Activated CD8-positive, alpha-beta memory T cell treated with anti-CD3 and anti-CD28 coated beads, Interleukin-2, amount 50 U/mL, for 1 hour (primary cell): ENCODE measurements around the gene PRTFDC1.
"Not testable (repeated sequence)": the region's sequence is repeated elsewhere in the genome, so short reads cannot be mapped to it uniquely, and the experiment has no call there.

ENCODE experiments used
- DNase-seq: peaks from one replicate; pipeline ENCODE4 v3.0.0-alpha.2; 2020; ENCODE audit errors: extremely low read depth

The PRTFDC1 gene, protein sequence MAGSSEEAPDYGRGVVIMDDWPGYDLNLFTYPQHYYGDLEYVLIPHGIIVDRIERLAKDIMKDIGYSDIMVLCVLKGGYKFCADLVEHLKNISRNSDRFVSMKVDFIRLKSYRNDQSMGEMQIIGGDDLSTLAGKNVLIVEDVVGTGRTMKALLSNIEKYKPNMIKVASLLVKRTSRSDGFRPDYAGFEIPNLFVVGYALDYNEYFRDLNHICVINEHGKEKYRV

DNA sequence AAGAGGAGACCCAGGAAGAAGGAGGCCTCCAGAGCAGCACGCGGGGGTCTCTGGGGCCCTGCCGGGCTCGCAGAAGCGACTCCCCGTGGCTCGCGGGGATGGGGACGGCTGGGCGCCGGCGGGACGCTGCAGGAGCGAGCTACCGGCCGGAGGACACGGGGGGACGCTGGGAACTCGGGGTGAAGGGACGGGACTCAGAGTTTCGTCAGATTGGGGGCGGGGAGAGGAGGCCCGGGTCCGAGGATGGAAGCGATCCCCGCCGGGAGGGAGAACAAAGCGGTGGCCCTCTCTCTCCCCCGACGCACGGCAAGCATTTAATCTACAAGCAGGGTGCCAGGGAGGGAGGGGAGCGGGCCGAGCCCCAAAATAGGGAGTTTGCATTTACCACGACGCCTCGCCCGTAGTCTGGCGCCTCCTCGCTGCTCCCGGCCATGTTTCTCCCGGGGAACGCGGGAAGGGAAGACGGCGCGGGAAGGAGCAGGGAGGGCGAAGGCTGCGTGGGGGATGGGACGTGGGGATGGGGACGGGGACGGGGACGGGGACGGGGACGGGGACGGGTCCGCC, at the start of gene PRTFDC1:
Gene PRTFDC1 (minus strand): TSS at position 464 of the 564 bp plus-strand sequence. CDS start 31 bp downstream, at position 433.
- no peak for DNase-seq

DNA sequence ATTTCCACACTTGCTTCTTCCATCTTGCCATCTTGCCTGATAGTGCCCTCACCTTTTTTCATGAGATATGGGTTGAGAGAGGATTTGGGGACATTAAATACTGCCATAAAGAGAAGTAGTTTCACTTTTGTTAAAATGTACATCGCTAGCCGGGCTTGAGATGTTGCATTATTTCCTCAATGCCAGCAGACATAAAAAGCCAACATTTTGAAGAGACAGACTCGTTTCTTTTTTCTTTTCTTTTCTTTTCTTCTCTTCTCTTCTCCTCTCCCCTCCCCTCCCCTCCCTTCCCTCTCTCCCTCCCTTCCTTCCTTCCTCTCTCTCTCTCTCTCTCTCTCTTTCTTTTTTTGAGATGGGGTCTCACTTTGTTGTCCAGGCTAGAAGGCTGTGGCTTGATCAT, 45.6 kb upstream of the PRTFDC1 start:
- no peak for DNase-seq

DNA sequence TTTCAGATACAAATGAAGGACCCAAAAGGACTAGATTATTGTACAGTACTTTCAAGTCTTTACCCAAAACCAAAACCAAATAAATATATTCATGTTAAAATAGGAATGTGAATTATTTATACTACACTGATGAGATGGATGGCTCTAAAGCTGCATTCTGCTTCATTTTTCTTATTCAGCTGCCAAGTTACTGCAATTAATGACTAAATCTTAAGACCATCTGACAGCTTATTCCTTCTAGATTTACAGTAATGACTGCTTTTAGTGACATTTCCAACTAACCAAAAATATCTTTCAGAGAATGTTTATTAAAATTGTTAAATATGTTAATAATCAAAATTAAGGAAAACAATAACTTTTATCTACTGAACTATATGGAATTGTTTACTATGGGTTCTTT, 42.7 kb upstream of the PRTFDC1 start:
- no peak for DNase-seq

DNA sequence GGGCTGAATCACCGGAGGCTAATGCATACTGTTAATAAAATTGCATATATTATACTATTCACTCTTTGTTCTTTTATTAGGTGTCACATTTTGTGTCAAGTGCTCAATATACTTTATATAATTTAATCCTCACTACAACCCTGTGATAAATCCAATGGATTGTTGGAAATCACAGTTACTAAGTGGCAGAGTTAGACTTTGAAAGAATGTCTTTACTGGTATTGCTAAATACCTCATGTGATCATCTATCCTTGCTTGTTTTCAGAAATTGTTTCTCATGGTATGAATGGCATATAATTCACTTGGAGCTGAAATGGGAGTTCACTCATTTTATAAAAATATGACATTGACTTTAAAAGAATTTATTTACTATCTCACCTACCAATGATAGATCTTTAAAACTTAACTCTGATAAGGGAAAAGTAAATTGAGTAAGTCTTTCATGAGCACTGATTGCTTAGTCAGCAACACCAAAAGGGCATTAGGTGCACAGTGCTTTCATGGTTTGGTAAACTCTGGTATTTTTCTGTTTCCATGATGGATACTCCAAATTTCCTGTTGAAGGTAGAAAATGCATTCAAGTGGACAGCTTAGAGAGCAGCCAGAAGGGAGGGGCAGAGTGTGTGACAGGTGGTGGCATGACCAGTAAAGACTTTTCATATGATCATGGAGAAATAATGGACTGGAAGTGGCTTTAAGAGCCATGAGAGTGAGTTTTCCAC, 41.0 kb upstream of the PRTFDC1 start:
- no peak for DNase-seq

DNA sequence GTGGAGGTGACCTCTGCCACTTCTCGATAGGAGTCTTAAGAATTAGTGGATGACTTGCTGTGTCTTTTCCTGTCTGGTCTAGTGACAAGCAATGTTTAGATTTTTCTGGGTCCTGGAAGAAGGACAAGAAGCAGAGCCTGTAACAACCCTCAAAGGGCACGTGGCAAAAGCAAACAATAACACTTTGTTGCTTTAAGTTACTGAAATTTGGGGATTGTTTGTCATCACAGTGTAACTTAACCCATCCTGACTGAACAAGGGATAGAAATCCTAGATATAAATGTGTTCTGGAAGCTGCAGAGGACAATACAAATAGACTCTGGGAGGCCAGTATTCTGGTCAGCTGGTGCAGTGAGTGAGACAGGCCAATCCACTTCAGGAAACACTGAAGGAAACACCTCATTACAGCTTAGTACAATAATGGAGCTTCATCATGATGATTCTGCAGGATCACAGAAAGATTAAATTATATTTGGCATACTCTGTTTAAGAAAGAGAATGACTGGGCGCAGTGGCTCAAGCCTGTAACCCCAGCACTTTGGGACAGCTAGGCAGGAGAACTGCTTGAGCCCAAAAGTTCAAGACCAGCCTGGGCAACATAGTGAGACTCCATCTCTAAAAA, 40.2 kb upstream of the PRTFDC1 start:
- DNase-seq: no peak

DNA sequence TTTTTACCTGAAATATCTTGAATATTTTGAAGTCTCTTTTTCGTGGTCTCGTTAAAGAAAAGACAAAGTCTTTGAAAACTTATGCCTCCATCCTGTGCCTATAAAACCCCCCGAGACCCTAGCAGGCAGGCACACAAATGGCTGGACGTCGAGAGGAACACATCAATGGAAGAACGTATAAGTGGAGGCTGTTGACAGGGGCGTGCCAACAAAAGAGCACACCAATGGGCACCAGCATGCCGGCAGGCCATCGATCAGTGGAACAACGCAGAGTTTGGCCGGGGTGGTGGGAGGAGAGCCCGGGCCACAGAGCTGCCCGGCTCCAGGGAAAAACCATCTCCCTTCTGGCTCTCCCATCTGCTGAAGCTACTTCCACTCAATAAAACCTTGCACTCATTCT, 38.9 kb upstream of the PRTFDC1 start:
- DNase-seq: no peak

DNA sequence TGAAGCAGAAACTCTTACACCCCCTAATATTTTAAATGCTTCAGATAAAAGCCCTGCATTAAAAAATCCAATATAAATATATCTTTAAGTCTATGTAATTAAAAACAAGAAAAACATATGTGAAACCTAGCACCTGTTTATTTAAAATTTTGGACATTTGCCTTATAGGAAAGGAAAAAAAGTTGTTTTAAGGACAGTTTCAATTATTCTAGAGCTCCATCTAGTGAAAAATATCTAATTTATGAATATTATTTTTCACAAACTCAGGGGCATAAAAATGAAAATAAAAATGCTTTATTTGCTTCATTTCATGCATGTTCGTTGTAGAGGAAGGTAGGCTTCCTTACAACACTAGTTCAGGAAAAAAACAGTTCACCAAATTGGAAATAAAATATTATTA, 37.5 kb upstream of the PRTFDC1 start:
- DNase-seq: no peak

DNA sequence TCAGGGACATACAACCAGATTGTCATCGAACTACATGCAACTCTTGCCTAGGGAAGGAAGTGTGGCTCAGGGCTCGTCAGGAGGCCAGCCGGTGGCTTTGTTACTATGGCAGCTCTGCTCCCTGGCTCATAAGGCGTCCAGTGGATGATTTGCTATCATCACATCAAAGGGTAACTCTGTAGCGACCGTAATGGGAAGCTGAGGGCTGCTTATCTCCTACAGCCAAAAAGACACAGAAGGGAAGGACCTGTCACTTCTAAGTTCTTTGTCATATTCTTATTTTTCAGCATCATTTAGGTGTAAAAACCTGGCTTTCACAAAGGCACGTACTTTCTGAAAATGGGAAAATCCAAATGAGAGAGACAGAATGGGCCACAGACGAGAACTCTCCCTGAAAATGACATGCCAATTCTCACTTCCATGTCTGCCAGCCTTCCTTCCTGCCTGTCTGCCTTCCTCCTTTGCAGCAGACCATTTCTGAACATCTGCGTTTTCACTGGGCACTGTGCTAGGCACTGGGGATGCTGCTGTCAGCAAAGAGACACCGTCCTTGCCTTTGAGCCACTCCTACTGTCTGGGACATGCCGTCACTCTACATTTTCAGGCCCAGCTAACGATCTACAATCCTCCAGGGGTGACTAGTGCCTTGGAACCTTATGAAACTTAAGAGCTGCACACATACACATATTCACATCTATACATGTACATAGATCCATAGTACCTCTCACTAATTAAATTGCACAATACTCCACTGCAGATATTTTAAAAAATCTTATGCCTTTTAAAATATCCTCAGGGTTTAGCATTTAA, 36.6 kb upstream of the PRTFDC1 start:
- no peak for DNase-seq

DNA sequence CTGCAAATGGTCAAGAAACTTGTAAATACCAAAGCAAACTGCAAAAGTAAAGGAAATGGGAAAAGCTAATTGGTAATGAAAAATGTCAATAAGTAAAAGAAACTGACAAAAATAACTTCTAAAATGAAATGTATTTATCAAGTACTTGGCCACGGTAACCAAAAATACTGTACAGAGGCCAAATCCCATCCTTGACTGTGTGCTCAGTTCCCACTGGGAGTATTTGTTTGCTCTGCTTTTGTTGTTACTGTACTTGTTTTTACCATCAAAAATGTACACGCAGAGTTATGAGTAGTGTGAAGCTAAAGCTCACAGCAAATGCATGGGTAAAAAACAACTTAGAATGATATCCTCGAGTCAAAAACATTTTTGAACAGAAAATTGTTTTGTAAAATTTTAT, 32.5 kb upstream of the PRTFDC1 start:
- DNase-seq: no peak

DNA sequence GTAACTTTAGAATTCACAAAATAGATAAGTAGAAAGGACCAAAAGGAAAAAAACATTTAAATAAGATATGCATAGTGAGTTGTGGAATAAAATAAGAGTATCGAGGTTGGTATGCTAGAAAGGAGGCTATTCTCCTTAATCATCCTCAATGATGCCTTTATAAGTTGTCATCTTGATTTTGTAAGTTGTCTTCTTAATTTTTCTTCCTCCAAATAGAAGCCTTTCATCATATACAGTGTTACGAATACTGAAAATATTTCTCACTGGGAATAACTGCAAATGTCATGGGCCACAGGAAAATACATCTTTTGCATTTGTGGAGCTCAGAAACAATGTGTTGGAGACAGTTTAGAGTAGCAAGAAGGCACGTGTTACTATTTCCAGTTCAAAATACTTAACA, 31.5 kb upstream of the PRTFDC1 start:
- no peak for DNase-seq

DNA sequence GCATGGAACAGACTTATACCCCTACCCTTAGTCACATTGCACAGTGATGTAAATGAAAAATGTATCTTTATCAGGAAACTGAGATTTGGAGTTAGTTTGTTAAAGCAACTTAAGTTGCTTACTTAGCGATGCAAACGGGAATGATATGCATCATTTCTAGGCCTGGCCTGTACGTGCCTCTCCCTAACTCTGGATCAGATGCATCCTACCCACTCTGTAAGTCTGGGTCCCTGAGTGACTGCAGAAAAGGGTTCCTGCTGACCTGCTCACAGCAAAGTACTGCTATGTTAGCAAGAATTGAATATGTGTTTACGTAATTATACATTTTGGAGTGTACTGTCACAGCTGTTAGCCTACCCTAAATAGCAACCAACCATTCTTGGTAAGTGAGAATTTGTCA, 30.7 kb upstream of the PRTFDC1 start:
- DNase-seq: no peak

DNA sequence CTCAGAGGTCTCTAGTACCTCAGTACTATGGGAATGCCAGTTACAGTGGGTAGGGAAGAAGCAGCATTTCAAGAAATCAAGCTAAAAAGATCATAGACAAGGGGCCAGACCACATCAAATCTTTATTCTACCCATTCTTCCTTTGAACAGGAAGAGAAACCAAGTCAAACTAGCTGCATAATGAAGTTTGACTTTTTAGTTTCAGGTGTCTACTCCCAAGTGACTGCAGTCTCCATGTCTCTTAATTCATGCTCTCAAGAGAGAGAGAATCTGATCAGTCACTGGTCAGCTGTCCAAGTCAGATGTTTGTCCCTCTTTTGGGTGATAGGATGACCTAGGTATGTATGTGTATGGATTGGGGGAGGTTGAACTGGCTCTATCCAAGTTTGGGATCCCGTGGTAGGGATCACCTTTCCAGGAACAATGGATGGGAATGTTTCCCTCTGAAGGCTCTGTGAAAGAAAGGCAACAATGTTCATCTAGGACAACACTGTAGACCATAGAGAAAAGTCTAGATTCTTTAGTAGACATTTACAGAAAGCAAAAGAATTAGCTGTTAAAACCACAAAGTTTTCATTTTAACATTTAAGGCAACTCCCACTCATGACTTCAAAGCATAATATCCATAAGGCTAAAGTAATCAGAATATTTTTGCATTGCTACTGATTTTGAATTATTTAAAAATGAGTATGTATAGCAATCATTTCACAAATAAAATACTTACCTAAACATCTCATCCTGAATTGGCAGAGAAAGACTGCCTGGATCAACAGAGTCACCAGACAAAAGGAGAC, 30.1 kb upstream of the PRTFDC1 start:
- DNase-seq: no peak

DNA sequence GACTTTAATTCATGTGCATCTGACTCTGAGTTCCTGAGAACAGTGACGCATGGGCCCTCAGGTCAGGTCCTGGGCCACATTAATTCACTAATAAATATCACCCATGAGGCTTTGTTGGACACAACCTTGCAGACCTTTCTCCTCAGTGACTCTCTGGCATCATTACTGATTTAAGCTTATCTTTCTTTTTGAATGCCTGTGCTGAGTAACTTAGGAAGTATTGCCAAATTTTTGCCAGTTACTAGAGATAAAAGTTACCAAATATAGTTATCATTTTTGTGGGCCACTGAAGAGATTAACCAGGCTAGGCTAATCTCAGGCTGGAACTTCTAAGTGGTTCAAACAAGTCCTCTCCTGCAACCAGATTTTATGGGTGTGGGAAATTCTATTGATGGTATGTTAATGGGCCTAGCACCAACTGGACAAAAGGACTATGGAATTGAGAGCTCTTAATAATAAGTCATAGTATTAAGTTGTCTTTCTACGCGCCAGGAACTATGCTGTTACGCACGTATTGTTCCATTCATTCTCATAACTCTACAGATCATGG, 28.8 kb upstream of the PRTFDC1 start:
- DNase-seq: no peak

DNA sequence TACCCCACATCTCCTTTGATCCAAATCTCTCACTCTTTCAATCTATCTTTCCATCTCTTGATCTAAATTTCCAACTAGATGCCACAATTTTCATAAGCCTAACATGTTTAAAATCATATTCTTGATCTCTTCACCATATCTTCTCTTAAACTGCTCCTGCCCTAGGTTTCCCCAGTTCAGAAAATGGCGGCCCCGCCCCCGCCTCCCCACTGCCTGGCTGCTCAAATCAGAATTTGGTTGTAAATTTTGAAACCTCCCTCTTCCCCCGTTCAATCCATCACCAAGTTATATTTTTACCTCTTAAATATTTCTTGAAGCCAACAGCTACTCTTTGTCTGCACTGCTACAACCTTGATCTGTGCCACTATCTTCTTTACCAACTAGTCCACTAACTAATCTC, 27.3 kb upstream of the PRTFDC1 start:
- DNase-seq: no peak

DNA sequence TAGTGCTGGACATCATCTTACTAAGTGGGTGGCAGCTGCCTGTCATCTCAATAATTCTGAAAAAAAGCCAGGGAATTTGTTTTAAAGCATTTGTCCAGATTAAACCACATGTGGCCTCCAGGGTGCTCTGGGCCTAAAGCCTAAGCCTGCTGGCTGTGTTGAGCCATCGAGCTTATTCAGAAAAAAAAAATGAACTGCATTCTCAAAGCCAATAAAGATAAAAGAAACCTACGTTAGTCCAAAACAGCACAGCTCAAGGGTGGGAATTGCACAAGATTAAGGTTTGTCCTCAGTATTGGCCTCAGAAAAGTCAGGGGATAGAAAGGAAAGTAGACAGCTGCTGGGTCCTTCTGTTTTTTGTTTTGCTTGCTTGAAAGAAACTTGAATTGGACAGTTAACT, 22.6 kb upstream of the PRTFDC1 start:
- DNase-seq: no peak

DNA sequence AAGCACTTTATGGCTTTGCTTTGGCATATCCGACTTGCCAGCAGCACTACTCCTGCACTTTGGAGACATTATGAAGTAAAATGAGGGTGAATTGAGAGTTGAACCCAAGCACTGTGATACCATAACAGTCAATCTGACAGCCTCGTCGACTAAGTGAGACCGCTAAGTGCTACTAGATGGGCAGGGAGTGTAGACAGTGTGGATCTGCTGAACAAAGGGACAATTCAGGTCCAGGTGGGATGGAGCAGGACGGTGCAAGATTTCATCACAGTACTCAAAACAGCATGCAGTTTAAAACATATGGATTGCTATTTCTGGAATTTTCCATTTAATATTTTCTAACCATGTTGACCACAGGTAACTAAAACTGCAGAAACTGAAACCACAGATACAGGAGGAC, 20.8 kb upstream of the PRTFDC1 start:
- no peak for DNase-seq

DNA sequence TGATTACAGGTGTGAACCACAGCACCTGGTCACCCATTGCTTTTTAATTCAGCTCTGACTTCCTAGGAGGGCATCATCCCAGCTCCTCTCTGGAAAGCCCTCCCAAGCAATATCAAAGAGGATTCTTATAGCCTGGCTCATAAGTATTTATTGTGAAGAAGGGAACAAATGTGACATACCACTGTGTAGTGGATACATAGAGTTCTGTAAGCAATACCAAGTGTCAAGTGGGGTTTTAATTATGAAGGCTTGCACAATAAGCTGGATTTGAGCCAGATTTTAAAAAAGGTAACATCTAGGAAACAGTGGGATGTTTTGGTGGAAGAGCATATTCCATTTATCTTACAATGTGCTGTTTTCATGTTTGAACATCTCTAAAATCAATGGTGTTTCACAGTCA, 19.0 kb upstream of the PRTFDC1 start:
- no peak for DNase-seq

DNA sequence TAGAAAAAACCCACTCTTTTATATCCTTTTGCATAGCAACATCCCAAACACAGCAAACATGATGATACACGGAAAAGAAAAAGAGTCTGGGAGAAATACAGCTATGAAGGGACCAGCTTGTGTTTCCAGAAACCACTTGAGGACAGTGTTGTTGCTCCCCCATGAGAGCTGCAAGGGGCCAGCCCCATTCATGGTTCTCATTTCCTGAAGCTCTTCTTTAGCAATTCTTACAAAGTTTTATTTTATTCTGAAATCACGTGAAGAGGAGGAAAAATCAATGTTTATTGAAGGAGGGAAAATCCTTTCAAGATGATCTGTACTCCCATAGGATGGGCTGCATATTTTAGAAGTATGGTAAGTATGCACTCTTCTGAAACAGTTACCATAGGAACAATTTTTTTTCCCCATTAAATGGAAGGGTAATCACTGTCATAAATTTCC, 17.5 kb upstream of the PRTFDC1 start:
- DNase-seq: no peak

DNA sequence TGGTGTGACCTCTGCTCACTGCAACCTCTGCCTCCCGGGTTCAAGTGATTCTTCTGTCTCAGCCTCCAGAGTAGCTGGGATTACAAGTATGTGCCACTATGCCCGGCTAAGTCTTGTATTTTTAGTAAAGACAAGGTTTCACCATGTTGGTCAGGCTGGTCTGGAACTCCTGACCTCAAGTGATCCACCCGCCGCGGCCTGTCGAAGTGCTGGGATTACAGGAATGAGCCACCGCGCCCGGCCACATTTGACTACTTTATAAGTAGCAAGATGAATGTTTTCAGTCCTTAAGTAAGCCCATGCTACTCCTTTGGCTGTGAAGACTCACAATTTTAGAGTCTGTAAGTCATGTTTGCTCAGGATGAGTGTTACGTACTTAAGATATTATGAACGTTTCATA, 16.5 kb upstream of the PRTFDC1 start:
- not testable (repeated sequence) for DNase-seq

DNA sequence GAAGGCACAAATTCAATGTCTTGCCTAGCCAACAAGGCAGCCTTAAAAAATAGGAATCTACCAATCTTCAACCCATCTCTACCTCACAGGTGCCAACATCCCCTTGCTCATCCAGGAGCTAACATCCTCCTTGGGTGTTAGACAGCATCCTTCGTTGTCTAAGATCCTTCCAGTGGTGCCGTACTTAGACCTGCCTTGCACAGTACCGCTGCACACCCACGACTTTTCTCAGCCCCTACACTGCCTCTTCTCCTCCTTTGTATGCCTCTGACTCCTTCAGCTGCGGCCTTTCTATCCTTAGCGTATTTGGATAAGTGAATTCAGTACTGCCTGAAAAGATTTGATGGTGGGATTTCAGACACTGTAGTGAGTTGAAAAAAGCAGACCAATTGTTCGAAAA, 15.9 kb upstream of the PRTFDC1 start:
- DNase-seq: no peak

DNA sequence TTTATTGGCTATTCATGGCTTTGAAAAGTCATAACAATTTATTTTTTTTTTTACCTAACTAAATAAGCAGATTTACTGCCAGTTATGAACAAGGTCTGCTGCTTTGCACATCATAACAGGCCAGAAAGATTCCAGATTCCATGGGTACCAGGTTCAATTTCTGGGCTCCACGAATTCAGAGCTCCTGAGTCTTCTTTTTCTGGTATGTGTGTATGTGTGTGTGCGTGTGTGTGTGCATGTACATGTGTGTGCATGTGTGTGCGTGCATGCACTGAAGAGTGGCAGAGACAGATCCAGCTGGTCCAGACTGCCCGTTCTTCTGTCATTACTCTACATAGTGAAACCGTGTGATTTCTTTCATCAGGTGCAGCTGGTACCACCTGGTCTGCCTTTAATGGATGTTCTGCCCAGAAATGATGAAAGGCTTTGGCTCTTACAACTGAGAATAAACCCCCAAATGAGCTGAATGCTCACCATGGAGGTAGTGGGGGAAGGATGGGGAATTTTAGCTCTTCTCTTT, 14.6 kb upstream of the PRTFDC1 start:
- DNase-seq: no peak
